ENCODE results near the gene DCAF11. TPM values are rescaled to one million over a fixed set of nuclear protein-coding genes. Genes with fewer than 3 reads are reported as not detected.

The DCAF11 gene
- total RNA-seq, 1 experiment from 2014 or later = 52.7 TPM

GRCh38 chr14:24171422-24172260 lies 57.1 kb downstream of the DCAF11 start, which contains the start of gene REC8:
TSS of gene REC8 (plus strand) at chr14:24172080. CDS start at chr14:24172553, 473 bp downstream.
- no peak within 1 kb of the TSS for H3K4me3 ChIP-seq
- no peak within 1 kb of the TSS for H3K4me2 ChIP-seq
- no peaks in the 10 kb centered on the region for H3K9me3 ChIP-seq (ENCODE audit: insufficient read depth, low read depth)
- no peaks in the 10 kb centered on the region for H4K20me1 ChIP-seq (ENCODE audit: insufficient read depth)
- no peak within 1 kb of the TSS for H3K27ac ChIP-seq
- no peaks in the 10 kb centered on the region for H3K79me2 ChIP-seq (ENCODE audit: low read depth)
- intact Hi-C loops (cut with micrococcal nuclease; ENCODE audit: unreplicated experiment) = no loop called here
- no peak within 1 kb of the TSS for H2AFZ ChIP-seq
- no peaks in the 10 kb centered on the region; the same call in 1 of the 2 replicates for H3F3A ChIP-seq (ENCODE audit: insufficient read depth, low read depth)
- POLR2A ChIA-PET (ENCODE audit: unreplicated experiment) = no interaction called here
- no peaks in the 10 kb centered on the region for H3K9me2 ChIP-seq (ENCODE audit: insufficient read depth)
- no TSS peak for BruUV-seq (replicated peaks)
- DNase-seq = no peak
- TF ChIP-seq CTCF (conservative IDR thresholded peaks at IDR 0.05) (no peak), EZH2 (IDR thresholded peaks at IDR 0.05; ENCODE audit: low read depth) (no peak)
- no peaks in the 10 kb centered on the region for H3K27me3 ChIP-seq (ENCODE audit: insufficient read depth, low read depth)
- no peaks in the 10 kb centered on the region for H3K36me3 ChIP-seq (ENCODE audit: low read depth)
- CTCF ChIA-PET = no interaction called here
- no peaks in the 10 kb centered on the region for H3K4me1 ChIP-seq (replicated peaks; ENCODE audit: insufficient read depth)

GRCh38 chr14:24172261-24172860 lies 57.8 kb downstream of the DCAF11 start:
- Histone ChIP-seq H3K4me1 (replicated peaks; ENCODE audit: insufficient read depth) (no peaks in the 10 kb centered on the region), H3K9me2 (ENCODE audit: insufficient read depth) (no peaks in the 10 kb centered on the region), H3K36me3 (ENCODE audit: low read depth) (no peaks in the 10 kb centered on the region), H3K27me3 (ENCODE audit: insufficient read depth, low read depth) (no peaks in the 10 kb centered on the region), H3K79me2 (ENCODE audit: low read depth) (no peaks in the 10 kb centered on the region), H3K4me3 (no peak overlapping the region), H3F3A (ENCODE audit: insufficient read depth, low read depth) (no peaks in the 10 kb centered on the region; the same call in 1 of the 2 replicates), H3K4me2 (no peak overlapping the region), H4K20me1 (ENCODE audit: insufficient read depth) (no peaks in the 10 kb centered on the region), H2AFZ (no peak overlapping the region), H3K27ac (no peak overlapping the region), H3K9me3 (ENCODE audit: insufficient read depth, low read depth) (no peaks in the 10 kb centered on the region)
- BruUV-seq (replicated peaks) = no TSS peak
- TF ChIP-seq EZH2 (IDR thresholded peaks at IDR 0.05; ENCODE audit: low read depth) = no peak
- DNase-seq = no peak
- intact Hi-C loops (cut with micrococcal nuclease; ENCODE audit: unreplicated experiment) = no loop called here
- ChIA-PET CTCF (no interaction called here), POLR2A (ENCODE audit: unreplicated experiment) (no interaction called here)

- Histone ChIP-seq H4K20me1 (ENCODE audit: insufficient read depth) (no peaks in the 10 kb centered on the region), H3F3A (ENCODE audit: insufficient read depth, low read depth) (no peaks in the 10 kb centered on the region; the same call in 1 of the 2 replicates), H2AFZ (no peak overlapping the region), H3K4me2 (no peak overlapping the region), H3K9me3 (ENCODE audit: insufficient read depth, low read depth) (no peaks in the 10 kb centered on the region), H3K27me3 (ENCODE audit: insufficient read depth, low read depth) (no peaks in the 10 kb centered on the region), H3K36me3 (ENCODE audit: low read depth) (no peaks in the 10 kb centered on the region), H3K4me1 (replicated peaks; ENCODE audit: insufficient read depth) (no peaks in the 10 kb centered on the region), H3K4me3 (no peak overlapping the region), H3K79me2 (ENCODE audit: low read depth) (no peaks in the 10 kb centered on the region), H3K27ac (no peak overlapping the region), H3K9me2 (ENCODE audit: insufficient read depth) (no peaks in the 10 kb centered on the region)
- DNase-seq = no peak
- ChIA-PET CTCF (no interaction called here), POLR2A (ENCODE audit: unreplicated experiment) (no interaction called here)
- intact Hi-C loops (cut with micrococcal nuclease; ENCODE audit: unreplicated experiment) = no loop called here
- TF ChIP-seq EZH2 (IDR thresholded peaks at IDR 0.05; ENCODE audit: low read depth) = no peak
- no peak for TF ChIP-seq CTCF (conservative IDR thresholded peaks at IDR 0.05)
- BruUV-seq (replicated peaks) = no TSS peak
These were observed 58.3 kb downstream of the DCAF11 start for GRCh38 chr14:24172871-24173281.

Small RNAs within 50 kb of the gene (microRNA-seq; reads per million reads assigned to microRNA genes)
- gene MIR7703 (ENCODE audit: borderline number of aligned reads, borderline replicate concordance) = not detected

Other genes with a start within 250 kb of the DCAF11 start
- gene DHRS4, start 161.0 kb upstream of the DCAF11 start, total RNA-seq (2021) = 17.6 and 24.1 TPM in 2 replicates
- gene DHRS4L2, start 125.8 kb upstream of the DCAF11 start, total RNA-seq (2021) = 14.8 and 22.8 TPM in 2 replicates
- gene CARMIL3, start 62.8 kb upstream of the DCAF11 start, total RNA-seq (2021) = not detected in 2 replicates
- gene CPNE6, start 43.2 kb upstream of the DCAF11 start, total RNA-seq (2021) = not detected in 2 replicates
- gene PCK2, start 20.5 kb upstream of the DCAF11 start, total RNA-seq (2021) = 77.4 and 113 TPM in 2 replicates
- 1.2 and 2.3 TPM in 2 replicates for gene NRL, start 172 bp downstream of the DCAF11 start, total RNA-seq (2021)
- gene FITM1, start 15.9 kb downstream of the DCAF11 start, total RNA-seq (2021) = 0.48 and 0.72 TPM in 2 replicates
- gene PSME1, start 21.4 kb downstream of the DCAF11 start, total RNA-seq (2021) = 172 and 174 TPM in 2 replicates
- gene EMC9, start 26.8 kb downstream of the DCAF11 start, total RNA-seq (2021) = 27.4 and 37.1 TPM in 2 replicates
- gene PSME2, start 31.8 kb downstream of the DCAF11 start, total RNA-seq (2021) = 96.0 and 153 TPM in 2 replicates
- 44.6 and 60.8 TPM in 2 replicates for gene RNF31, start 32.7 kb downstream of the DCAF11 start, total RNA-seq (2021)
- gene IRF9, start 46.5 kb downstream of the DCAF11 start, total RNA-seq (2021) = 18.8 and 21.4 TPM in 2 replicates
- 6.5 and 8.3 TPM in 2 replicates for gene REC8, start 57.3 kb downstream of the DCAF11 start, total RNA-seq (2021)
- gene IPO4, start 74.0 kb downstream of the DCAF11 start, total RNA-seq (2021) = 39.0 and 44.1 TPM in 2 replicates
- gene TM9SF1, start 80.7 kb downstream of the DCAF11 start, total RNA-seq (2021) = 37.3 and 41.2 TPM in 2 replicates
- not detected in 2 replicates for gene TSSK4, start 90.9 kb downstream of the DCAF11 start, total RNA-seq (2021)
- 31.2 and 37.6 TPM in 2 replicates for gene CHMP4A, start 98.7 kb downstream of the DCAF11 start, total RNA-seq (2021)
- gene MDP1, start 101.3 kb downstream of the DCAF11 start, total RNA-seq (2021) = 8.7 and 15.3 TPM in 2 replicates
- gene NEDD8, start 117.6 kb downstream of the DCAF11 start, total RNA-seq (2021) = 134 and 179 TPM in 2 replicates
- 55.3 and 63.7 TPM in 2 replicates for gene GMPR2, start 118.2 kb downstream of the DCAF11 start, total RNA-seq (2021)
- 22.4 and 23.0 TPM in 2 replicates for gene TINF2, start 127.8 kb downstream of the DCAF11 start, total RNA-seq (2021)
- gene TGM1, start 148.4 kb downstream of the DCAF11 start, total RNA-seq (2021) = 7.2 and 7.5 TPM in 2 replicates
- 25.2 and 30.1 TPM in 2 replicates for gene RABGGTA, start 156.8 kb downstream of the DCAF11 start, total RNA-seq (2021)
- 37.9 and 41.4 TPM in 2 replicates for gene DHRS1, start 185.0 kb downstream of the DCAF11 start, total RNA-seq (2021)
- gene NOP9, start 185.1 kb downstream of the DCAF11 start, total RNA-seq (2021) = 24.4 and 31.1 TPM in 2 replicates
- gene CIDEB, start 193.2 kb downstream of the DCAF11 start, total RNA-seq (2021) = not detected in 2 replicates
- gene LTB4R2, start 195.4 kb downstream of the DCAF11 start, total RNA-seq (2021) = 15.0 and 26.1 TPM in 2 replicates
- gene LTB4R, start 196.7 kb downstream of the DCAF11 start, total RNA-seq (2021) = 10.3 and 16.4 TPM in 2 replicates
- gene ADCY4, start 220.3 kb downstream of the DCAF11 start, total RNA-seq (2021) = 1.8 and 2.0 TPM in 2 replicates
- gene RIPK3, start 225.2 kb downstream of the DCAF11 start, total RNA-seq (2021) = 4.0 and 6.4 TPM in 2 replicates

Measured in PC-9 (cell line).